SHP77 (cell line): ENCODE results near the gene EFCAB8.
"Not testable (repeated sequence)": the region's sequence is repeated elsewhere in the genome, so short reads cannot be mapped to it uniquely, and the experiment has no call there.

Experiments
- DNase-seq, 2 experiments: peaks; one replicate each; lab custom pipeline; 2025; lab: John Stamatoyannopoulos, UW

EFCAB8 gene

DNA sequence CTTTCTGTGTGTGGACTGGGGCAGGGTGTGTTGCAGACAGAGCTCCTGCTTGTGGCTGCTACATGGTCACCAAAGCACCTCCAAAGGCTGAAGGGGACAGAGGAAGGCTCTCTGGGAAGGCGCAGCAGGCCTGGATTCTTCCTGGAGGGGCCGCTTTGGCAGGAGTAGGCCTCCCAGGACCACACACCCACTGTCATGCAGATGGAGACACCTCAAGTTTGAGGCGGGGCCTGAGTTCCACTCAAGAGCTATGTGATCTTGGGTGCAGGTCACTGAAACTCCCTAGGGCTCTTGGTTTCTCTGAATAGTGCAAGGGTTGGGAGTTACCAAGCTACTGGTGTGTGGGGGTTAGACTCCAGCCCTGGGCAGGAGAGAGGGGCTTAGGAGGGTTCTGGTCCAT lies 27.9 kb downstream of the EFCAB8 start:
- DNase-seq = no peak

DNA sequence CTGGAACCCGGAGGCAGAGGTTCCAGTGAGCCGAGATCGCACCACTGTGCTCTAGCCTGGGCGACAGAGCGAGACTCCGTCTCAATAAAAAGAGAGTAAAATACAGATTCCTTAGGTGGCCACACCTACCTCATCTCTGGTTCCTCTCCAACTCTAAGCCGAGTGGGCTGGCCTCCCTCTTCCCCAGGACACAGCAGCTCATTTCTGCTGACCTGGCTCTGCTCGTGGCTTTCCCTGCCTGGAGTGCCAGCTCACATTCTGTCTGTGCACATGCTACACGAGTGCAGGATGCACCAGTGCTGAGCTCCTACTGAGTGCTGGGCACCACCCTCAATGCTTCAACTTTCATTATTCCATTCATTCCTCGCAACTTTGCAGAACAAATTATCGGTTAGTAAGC lies 28.8 kb downstream of the EFCAB8 start:
- DNase-seq = no peak

DNA sequence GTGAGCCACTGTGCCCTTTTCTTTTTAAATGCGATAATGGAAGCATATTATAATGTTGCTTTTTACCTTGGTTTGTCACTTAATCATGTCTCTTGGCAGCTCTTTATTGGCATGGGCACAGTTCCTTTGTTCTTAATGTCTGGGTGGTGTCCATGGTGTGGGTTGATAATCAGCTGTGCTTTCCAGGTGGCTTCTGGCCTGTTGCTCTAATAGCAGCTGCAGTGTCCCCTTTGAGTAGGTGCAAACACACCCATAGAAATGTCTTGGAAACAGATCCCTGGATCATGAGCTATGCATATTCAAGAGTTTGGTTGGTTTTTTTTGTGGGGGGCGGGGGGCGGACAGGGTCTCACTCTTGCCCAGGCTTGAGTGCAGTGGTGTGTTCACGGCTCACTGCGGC lies 29.9 kb downstream of the EFCAB8 start:
- no peak for DNase-seq

DNA sequence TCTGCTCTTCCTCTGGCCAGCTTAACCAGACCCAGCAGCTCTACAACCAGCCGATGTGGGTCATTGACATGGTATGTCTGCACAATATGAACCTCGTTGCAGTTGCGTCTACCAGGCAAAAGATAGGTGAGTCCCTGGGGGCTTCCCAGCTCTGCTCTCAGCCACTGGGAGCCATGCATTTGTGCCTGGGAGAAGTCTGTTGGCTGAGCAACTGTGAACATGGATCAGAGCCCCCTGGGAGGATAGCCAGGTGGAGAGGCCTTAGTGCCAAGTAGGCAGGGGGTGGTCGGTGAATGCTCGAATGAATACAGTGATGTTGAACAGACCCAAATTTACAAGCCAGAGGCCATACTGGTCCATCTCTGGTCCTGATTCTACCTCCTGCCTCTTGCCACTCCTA lies 30.6 kb downstream of the EFCAB8 start:
- DNase-seq = no peak

DNA sequence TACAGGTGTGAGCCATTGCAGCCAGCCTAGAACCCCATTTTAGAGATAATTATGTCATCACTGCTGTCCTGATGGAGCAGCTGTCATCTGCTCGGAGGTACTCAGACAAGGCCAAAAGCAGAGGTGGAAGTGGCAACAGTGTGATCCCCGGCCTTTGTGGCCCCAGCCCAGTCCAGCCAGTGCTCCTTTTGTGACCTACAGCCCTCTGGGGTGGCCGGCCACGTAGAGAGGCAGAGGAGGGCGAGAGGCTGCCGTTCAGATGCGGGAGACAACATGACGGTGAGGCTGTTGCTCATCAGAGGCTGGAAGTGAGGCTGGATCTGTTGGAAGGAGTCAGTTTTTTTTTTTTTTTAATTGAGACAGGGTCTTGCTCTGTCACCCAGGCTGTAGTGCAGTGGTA lies 32.8 kb downstream of the EFCAB8 start:
- DNase-seq = no peak

DNA sequence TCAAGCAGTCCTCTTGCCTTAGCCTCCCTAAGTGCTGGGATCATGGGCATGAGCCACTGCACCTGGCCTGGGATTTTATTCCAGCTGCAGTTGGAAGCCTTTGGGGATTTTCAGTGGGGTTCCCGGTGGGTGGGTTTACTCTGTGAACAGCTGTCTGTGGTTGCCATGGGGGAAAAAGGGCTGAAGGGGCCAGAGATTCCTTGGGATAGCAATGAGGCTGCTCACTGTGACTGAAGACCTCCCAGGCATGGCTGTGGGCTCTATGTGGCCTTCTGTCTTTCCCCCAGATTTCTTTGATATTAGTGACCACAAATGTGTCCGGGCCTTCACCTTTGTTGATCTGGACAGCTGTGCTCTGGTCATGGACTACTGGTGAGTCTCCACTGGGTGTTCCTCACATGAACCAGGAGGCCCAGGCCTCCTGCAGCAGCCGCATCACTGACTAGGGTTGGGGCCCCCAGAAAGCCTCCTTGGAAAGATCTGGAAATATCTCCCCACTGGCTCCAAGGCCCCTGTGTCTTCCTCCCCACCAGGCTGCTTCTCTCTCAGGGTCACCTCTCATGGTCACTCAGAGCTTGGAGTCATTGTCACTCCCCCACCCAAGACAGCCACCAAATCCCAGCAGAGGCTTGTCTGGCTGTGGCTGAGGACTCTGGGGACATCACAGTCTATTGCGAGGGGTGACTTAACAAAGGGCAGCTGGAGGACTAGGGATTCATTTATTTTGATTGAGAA lies 33.4 kb downstream of the EFCAB8 start:
- no peak for DNase-seq

DNA sequence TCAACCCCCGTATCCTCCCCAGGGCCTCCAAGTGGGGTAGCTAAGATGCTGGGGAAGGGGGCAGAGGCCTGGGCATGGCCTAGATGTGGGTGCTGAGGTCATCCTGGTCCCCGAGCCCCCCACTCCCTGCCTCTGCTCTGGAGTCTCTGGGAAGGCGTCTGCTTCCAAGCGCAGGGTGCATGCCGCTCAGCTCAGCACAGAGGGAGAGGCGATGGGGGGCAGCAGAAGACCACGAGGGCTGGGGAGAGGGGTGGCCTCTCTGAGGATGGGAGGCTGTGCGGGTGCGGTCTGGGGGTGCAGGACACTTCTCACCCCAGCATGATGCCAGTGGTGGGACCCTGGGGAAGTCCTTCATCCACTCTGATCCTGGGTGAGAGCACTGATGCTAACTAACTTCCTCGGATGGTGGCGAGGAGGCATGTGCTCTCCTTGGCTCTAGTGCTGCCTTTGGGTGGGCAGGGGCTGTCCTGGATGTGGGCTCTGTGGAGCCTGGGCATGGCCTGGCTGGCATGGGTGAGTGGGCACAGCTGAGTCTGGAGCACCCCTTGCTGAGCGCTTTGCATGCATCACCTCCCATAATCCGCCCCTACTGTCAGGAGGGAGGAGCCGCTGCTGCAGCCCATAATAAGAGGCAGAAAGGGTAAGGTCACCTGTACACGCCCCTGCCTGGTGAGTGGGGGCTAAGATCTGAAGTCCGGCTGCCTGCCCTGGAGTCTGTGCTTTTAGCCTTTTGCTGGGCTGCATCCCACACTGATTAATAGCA lies 34.7 kb downstream of the EFCAB8 start:
- no peak for DNase-seq

DNA sequence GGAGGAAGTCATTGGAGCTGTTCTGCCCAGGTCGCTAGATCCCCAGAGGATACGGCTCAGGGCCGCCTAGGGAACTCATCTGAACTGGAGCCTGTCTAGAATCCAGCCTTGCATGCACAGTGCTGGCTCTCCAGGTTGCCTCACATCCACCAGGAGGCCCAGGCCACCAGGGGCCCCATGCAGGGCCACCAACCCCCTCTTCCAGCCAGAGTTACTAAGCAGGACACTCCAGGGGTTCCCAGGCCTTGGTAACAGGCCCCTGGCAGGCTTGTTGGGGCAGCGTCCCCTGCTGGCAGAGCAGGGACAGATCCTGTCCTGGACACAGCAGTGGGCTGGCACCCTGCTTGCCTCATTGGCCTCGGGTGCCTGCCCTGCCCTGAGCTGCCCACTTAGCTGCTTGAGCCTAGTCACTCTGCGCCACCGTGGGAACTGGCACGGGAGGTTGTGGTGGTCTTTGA lies 35.3 kb downstream of the EFCAB8 start:
- no peak for DNase-seq

DNA sequence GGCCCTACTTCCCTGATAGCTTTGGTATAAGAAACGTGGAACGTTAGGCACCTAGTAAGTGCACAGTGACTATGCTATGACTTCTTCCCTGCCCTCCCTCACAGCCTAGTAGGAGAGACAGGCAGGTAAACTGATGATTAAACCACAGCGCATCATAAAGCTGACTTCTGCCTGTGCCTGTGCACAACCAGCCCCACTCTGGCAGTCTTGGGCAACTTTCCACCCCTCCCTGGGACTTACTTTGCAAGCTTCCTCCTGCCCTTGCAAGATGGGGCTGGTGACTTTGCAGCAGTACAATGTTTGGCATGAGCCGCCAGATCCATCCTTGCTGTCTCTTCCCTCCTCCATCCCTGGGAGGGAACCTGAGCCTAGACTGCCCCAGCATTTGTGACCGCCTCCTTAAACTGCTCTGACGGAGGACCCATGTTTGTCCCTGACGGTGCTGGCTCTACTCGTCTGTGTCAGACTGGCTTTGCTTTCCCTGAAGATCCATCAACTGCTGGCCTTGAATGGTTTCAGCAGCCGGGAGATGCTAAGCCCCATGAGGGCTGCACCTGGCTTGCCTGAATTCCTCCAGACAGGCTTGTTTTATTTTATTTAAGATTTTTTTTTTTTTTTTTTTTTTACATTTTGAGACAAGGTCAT lies 36.1 kb downstream of the EFCAB8 start:
- DNase-seq = no peak

DNA sequence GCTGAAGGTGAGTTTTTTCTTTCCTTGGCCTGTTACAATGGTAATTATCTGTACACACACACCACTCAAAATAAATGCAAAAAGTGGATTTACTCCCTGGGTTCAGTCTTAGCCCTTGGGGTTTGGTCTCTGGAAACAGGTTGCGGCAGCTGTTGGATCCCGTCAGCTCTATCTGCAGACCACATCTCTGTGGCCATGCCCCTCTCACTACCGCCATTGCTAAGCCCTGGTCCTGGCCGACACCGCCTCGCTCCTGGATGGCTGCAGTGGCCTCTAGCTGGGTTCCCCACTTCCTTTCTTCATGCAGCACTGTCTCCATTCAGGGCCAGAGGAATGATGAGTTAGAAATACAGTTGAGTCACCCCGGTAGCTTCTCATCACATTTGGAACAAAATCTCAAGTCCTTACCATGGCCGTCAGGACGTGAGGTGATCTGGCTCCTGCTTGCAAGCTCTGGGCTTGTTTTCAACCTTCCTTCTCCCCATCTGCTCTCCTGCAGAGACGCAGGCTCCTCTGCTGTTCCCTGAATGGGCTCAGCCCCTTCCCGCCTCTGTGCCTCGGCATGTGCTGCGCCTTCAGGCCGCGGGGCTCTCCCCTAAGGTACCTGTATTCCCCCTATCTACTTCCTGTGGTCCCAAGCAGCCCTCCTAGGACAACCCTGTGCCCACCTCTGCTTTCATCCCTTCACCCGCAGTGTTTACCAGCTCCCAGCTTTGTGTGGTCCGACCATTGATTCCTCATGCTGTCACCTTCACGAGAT lies 38.0 kb downstream of the EFCAB8 start:
- DNase-seq = no peak

DNA sequence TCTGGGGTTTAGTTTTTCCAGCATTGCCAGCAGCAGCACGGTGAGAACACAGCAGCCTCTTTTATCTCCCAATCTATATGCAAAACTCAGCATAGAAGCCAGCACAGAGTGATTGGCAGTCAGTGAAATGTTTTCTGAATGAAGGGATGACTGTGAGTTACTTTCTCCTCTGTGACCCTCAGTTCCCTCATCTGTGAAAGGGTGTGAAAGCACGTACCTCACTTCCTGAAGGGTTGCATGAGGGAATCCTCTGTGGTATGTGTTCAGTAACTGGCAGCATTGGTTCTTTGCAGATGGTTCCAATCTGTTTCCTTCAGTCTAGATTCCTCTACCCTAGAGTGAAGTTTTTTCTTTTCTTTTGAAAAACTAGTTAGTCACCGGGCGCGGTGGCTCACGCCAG lies 40.0 kb downstream of the EFCAB8 start:
- no peak for DNase-seq

DNA sequence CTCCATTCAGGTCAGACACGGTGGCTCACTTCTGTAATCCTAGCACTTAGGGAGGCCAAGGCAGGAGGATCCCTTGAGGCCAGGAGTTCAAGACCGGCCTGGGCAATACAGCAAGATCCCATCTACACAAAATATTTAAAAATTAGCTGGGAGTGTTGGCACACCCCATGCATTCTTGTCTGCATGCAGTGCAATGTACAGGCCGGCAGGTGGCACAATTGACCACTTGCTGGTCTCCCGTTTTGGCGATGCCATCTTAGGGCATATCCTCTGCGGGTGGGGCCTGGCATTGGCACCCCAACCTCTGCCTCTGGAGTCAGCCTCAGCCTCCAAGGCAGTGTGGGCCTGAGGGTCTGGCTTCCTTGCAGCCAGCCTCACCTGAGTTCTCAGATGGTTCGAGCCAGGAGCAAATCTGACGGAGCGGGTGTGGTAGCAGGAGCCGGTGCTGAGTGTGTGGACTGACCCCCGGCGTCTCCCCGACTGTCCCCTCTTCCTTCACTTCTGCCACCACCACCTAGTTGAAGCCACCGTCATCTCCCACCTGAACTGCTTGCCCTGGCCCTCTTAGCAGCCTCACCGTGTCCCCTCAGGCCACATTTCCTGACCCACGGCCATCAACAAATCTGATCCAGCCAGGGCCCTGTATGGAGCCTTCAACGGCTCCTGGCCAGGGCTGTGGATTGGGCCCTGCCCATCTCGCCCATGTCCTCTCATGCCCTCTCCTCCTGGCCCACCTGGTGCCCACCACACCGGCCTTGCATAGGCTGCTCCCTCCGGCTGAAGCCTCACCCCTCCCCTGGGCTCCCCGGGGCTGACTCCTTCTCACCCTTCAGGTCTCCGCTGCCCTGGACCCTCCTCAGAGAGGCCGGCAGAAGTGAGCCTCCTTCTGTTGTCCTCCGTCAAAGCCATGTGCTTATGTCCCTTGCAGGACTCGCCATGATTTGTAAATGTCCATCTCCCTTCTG lies 44.0 kb downstream of the EFCAB8 start:
- DNase-seq = peak in 1 of 2 experiments; percentile 25

DNA sequence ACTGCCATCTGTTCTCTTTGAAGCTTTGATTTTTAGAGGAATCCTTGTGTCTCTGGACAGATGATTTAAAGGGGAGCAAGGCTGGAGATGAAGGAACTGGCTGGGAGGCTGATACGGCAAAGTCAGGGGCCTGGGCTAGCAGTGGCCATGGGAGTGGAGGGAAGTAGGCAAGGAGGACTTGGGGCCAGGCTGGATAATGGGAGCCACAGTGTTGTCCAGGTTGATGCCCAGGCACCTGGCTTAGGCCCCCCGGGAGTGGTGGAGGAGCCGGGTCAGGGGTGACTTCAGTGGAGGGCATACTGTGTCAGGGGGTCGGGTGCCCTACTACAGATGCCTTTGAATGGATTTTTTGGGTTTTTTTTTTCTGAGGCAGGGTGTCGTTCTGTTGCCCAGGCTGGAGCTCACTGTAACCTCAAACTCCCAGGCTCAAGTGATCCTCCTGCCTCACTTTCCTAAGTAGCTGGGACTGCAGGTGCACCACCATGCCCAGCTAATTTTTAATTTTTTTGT lies 45.0 kb downstream of the EFCAB8 start:
- DNase-seq = no peak

DNA sequence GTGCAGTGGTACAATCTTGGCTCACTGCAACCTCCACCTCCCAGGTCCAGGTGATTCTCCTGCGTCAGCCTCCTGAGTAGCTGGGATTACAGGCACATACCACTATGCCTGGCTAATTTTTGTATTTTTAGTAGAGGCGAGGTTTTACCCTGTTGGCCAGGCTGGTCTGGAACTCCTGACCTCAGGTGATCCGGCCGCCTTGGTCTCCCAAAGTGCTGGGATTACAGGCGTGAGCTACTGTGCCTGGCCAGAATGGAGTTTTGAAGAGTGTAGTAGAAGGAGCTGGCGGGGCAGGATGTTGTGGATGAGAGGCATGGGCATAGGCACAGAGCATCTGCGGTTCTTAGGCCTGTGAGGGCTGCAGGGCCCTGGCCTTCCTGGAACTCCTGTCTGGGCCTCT lies 46.0 kb downstream of the EFCAB8 start:
- not testable (repeated sequence) for DNase-seq

DNA sequence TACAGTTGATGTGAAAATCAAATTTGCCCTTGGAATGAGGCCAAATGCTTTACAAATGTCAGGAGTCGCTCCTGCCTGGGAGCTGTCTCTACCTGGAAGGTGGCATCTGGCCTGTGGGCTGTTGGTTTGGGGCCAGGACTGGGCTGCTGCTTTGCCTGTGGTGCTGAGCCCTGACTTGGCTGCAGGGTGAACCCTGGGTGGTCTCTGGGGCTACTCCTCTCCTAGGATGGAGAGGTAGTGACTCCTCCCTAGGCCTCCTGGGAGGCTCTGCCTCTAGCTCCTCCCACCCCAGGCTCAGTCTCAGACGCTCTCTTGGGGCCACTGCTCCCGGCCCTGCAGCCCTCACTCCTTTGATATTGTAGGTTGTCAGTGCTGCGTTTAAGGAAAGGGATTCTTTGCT lies 47.5 kb downstream of the EFCAB8 start:
- DNase-seq = no peak

DNA sequence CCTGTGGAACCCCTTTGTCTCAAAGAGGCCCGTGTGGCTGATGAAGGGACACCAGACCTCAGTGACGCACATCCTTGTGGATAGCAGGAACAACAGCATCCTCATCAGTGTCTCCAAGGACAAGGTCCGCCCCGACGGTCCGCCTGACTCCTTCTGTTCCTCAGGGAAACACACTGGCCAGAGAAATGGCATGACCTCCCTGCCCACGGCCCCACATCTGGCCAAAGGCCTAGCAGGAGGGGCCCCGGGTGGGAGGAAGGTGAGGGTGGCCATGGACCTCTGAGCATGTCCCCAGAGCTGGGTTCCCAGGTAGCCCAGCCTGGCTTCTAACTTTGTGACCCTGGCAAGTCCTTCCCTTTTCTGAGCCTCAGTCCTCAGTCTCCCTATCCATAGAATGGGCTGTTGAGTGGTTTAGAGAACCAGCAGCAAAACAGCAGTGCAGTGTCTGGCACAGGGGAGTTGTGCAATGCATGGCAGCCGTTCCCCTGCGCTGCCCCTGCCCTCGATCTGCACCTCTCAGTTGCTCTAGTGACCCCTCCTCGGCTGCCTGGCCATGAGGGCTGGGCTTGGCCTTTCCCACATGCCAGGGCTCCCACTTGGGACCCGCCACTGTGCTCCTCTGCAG lies 48.3 kb downstream of the EFCAB8 start:
- no peak for DNase-seq

DNA sequence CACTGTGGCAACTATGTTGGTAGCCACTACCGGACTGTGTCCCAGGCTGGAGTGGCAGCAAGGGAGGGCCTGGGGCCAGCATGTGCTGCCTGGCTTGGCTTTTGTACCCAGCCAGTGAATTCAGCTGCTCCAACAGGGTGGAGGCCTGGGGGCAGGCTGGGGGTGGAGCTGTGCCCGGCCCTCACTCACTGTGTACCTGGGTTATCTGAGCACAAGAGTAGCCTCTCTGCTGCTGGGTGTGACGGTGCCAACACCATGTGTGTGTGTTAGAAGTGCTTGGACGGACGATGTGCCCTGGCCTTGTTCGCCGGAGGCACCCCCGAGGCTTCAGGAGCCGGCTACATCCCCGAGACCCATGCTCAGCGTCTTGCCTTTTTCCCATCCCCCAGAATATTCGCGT lies 49.2 kb downstream of the EFCAB8 start:
- DNase-seq = no peak

DNA sequence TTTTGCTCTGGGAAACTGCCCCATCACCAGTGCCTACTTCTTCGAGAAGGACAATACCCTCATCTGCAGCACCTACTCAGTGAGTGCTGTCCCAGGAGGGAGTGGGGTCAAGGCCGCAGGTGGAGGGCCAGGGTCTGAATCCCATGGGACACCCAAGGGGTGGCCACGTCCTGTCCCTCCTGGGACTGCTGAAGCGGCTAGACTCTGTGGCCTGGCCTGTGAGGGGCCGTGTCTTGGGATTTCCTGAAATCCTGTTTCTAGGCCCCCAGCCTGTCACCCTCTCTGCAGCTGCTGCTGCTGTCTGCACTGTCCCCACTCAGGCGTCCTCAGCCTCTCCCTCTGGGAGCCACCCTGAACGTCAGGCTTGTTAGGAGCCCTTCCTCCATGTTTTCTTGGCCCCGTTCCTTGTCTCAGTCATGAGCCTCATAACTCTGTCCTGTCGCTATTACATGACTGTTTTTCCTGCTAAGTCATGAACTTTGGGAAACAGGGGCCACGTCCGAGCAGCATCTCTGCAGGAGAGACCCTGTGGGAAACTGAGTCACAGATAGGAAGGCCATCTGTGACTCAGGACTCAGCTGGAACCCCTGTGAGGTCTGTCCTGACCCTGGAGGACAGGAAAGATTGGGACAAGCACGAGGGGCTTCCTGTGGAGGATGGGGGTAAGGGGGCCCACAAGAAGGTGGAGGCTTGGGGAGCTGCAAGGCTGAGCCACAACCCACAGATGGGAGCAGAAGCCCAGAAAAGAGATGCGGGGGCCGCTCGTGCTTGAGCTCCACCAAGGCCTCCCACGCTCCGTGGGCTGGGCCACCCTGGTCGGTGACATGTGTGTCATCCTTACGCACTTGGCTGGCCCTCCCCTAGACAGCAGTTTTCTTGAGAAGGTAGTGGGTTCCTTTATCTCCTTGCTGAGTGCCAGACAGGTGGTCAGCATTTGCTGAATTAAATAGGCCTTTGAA lies 49.9 kb downstream of the EFCAB8 start:
- no peak for DNase-seq

DNA sequence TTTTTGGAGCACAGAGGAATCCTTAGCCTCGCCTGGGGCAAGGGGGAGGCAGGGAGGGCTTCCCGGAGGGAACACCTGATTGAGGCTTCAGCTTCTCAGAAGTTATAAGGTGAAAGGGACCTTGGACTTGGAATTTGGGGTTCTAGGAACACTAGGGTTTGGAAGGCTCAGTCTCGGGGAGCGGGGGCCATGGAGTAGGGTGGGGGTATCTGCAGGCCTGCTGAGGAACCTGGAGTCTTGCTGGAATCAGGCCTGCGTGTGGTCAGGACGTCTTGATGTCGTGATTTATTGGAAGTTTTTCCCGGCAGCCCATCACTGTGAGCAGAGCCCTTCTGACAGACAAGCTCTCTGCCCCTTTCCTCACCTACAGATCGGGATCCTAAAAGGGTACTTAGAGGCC lies 50.7 kb downstream of the EFCAB8 start:
- DNase-seq = no peak
